HG03108 (cell line): ENCODE data around the gene TMEM156.
"Not testable (repeated sequence)": the region's sequence is repeated elsewhere in the genome, so short reads cannot be mapped to it uniquely, and the experiment has no call there.

ENCODE experiments used
- ATAC-seq: cut with Tn5 transposase; IDR thresholded peaks from one replicate; pipeline ENCODE4 v1.9.1; 2021; ENCODE audit warnings: moderate library complexity; ENCODE audit not compliant: unreplicated experiment

TMEM156 gene

DNA sequence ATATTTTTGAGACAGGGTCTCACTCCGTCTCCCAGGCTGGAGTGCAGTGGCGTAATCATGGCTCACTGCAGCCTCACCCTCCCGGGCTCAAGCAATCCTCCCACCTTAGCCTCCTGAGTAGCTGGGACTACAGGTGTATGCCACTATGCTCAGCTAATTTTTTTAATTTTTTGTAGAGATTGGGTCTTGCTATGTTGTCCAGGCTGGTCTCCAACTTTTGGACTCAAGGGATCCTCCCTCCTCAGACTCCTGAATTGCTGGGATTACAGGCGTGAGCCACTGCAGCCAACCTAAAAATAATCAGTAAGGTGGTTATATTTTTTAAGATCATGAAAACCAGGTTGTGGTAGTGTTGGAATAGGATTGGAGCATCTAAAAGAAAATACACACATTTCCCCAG lies 38.1 kb downstream of the TMEM156 start:
- no peak for ATAC-seq

- ATAC-seq, result no peak
Observed at GRCh38 chr4:38993683-38994082, 38.5 kb downstream of the TMEM156 start.

DNA sequence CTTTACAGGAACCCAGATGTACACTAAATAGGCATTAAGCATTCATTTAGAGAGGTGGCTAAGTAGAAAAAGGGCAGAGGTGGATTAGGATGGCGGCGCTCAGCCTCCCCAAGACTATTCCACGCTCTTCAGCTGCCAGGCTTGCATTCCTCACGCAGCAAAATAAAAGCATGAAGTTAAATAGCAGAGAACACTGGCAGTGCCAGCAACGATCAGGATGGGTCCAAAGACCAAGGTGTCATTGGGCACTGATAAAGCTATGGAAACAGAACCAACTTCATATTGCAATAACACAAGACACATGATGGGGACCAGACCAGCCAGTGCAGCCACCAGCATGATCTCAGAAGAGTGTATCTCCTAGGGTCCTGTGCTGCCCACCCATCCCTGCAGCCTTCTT lies 42.0 kb downstream of the TMEM156 start:
- ATAC-seq, result no peak

GRCh38 chr4:38989487-38989886 lies 42.7 kb downstream of the TMEM156 start:
- ATAC-seq, result no peak

DNA sequence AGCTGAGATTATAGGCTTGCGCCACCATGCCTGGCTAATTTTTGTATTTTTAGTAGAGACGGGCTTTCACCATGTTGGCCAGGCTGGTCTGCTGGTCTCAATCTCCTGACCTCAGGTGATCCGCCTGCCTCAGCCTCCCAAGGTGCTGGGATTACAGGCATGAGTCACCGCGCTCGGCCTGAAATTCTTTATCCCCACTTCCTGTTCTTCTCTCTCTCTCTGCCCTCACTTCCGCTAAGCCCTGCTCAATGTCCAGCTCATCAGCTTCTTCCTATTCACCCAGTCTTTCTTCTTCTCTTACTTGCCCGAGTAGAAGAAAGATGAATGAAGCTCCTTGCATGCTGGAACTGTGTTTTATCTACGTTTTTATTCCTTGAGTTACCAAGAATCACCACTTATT lies 43.9 kb downstream of the TMEM156 start:
- not testable (repeated sequence) for ATAC-seq

DNA sequence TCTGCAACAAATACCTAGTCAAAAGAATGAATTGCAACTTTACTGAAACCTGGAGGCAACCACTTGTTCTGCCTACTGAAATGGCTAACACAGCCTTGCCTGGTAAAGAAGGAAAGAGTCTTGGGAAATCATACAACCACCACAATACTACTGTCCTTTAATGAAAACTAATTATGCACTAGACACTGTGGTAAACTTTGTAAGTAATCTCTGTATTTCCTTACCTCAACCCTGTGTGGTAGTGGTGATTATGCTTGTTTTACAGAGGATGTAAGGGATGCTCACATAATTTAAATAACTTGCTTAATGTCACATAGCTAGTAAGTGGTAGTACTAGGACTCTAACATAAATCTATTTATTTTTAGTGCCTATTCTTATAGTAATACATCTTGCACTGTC lies 44.7 kb downstream of the TMEM156 start:
- no peak for ATAC-seq

GRCh38 chr4:38985410-38986100 lies 46.7 kb downstream of the TMEM156 start:
- ATAC-seq, result no peak

DNA sequence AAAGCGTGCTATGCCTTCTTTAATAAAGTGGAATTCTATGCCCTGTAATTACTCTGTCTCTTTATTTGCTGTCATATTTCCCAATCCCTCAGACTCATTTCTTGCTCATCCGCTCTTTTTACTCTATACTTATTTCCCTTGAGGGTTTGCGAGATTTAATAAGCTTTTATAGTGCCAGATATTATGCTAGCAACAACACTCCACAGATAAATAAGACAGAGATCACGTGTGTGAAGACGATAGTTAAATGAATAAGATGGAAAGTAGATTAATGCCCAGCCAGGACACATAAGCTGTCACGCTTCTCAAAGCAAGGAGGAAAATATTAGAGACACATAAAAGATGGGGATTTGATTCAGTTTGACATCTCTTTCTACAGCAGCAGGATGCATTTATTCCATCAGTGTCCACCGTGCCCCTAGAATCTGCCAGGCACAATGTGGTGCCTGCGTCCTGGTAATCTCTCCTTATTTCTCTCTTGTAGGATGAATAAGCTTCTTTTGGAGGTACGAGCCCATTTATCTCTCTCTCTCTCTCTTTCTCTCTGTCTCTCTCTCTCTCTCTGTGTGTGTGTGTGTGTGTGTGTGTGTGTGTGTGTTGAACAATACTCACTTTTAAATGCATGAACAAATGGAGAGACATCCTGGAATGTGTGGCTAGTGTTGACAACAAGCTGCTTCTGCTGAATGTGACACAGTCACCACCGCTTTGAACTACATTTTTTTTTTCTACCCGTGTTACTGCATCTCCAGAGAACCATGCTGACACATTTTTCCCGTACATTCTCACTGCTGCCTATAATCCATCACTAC lies 48.2 kb downstream of the TMEM156 start:
- ATAC-seq, result no peak

DNA sequence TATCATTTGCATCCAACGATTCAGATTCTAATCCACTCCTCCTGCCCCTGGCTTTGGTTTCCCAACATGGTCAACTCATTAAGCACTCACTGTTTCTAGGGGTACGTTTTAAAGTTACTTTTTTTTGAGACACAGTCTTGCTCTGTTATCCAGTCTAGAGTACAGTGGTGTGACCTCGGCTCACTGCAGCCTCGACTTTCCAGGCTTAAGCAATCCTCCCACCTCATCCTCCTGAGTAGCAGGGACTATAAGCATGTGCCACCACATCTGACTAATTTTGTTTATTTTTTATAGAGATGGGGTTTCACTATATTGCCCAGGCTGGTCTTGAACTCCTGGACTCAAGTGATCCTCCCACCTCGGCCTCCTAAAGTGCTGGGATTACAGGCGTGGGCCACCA lies 48.9 kb downstream of the TMEM156 start:
- ATAC-seq, result no peak

DNA sequence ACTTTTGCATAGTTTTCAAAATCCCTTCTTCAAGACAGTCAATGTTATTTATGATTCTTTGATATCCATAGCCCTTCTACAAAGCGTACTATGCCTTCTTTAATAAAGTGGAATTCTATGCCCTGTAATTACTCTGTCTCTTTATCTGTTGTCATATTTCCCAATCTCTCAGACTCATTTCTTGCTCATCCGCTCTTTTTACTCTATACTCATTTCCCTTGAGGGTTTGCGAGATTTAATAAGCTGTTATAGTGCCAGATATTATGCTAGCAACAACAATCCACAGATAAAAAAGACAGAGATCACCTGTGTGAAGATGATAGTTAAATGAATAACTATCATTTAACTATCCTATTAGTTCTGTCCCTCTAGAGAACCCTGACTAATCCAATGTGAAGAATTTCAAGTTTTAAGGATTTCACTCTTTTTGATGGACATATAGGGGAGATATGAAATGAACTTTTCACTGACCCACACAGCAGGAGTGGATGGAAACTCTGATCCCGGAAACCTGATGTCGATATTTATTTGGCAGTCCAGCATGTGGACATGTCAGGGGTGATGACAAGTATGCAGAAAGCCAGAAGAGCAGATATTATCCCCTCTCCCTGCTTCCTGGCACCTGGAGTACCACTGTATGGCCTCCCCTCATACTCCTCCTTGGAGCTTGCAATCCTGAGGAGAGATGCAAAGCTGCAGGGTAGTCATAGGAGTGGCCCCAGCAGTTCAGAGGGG lies 49.7 kb downstream of the TMEM156 start:
- no peak for ATAC-seq

- ATAC-seq, result no peak
Observed at GRCh38 chr4:38980903-38981676, 51.1 kb downstream of the TMEM156 start.

GRCh38 chr4:38979511-38980230 lies 52.5 kb downstream of the TMEM156 start:
- no peak for ATAC-seq

GRCh38 chr4:38979081-38979480 lies 53.1 kb downstream of the TMEM156 start:
- no peak for ATAC-seq

DNA sequence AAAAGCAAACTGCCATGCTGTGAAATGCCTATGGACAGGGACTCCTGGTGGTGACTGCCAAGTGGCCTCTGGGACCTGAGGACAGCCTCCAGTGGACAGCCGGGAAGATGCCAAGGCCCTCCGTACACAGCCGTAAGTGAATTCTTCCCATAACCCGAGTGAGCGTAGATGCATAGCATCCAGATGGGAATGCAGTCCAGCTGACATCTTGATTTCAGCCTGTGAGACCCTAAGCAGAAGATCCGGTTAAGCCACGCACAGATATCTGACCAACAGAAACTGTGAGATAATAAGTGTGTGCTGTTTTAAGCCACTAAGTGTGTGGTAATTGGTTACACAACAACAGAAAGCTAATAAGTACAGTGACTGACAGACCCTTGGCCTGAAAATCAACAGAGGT lies 55.9 kb downstream of the TMEM156 start:
- no peak for ATAC-seq

- no peak for ATAC-seq
Observed at GRCh38 chr4:38968668-38969067, 63.5 kb downstream of the TMEM156 start.

DNA sequence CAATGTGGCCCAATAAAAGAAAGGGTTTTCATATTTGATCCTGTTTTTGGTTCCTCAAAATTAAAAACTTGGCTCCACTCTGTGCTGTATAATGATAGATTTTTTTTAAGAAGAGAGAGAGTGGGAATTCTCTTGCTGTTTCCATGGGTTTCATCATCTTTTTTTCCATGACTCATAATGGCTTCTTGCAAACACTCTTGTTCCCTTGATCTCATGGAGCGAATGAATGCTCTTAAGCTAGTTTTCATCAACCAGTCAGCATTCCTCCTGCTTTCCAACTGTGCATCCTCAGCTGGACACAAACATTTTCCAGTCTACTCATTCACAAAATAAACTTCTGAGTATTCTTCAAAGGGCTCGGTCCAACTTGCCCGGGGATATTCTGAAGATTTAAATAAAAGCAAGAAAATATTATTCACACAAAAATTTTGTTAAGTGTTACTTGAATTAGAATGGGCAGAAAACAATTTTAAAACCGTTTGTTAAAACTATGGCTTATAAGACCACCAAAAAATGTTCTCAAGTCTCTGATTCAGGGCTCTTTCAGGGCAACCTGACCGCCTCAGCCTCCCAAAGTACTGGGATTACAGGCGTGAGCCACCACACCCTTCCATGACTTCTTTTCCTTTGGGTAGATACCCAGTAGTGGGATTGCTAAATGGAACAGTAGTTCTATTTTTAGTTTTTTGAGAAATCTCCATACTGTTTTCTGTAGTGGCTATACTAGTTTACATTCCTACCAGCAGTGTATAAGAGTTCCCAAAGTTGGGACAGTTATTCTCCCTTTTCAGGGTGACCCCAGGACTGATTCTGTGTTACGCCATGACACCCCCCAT lies 64.7 kb downstream of the TMEM156 start:
- no peak for ATAC-seq

GRCh38 chr4:38965866-38966265 lies 66.3 kb downstream of the TMEM156 start:
- ATAC-seq, result no peak

DNA sequence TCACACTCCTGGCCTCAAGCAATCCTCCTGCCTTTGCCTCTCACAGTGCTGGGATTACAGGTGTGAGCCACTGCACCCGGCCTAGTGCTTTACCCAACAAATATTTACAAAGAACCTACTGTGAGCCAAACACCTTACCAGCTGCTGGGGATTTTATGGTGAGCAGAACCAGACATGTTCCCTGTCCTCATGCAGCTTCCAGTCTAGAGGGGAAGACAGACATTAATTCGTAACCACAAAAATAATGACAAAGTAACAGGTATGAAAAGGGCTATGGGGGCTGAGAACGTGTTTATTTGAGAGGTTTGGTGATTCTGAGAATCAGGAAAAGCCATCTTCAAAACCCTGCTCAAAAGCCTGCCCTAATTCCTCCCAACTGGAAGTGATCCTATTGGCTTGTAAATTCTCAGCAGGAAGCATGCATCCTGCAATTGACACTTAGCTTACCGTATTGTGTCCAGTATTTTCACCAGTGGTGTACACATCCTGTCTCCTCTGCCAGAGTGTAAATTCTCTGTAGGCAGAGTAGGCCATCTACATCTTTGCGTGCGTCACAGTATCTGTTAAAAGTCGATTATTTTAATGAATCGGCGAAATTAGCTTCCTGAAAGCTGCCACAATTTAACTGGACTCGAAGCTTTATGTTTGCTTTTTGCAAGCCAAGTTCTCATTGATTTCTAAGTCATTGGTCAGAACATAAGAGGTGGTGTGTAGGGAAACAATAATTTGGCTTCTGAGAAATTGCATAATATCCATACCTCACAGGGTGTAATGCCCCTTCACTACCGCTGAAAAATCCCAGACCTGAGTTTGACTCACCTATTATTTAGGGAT lies 67.0 kb downstream of the TMEM156 start:
- no peak for ATAC-seq

- ATAC-seq, result not testable (repeated sequence)
Observed at GRCh38 chr4:38959248-38959647, 73.0 kb downstream of the TMEM156 start.
